ENCODE measurements around the gene RYR1.

- TF ChIP-seq CTCF (IDR thresholded peaks at IDR 0.05) (no peak), POLR2A (IDR thresholded peaks at IDR 0.05) (no peak)
Observed at GRCh38 chr19:38449518-38449917, 16.0 kb downstream of the RYR1 start.
